ENCODE results near the gene HNRNPC.
"Not testable (repeated sequence)": the region's sequence is repeated elsewhere in the genome, so short reads cannot be mapped to it uniquely, and the experiment has no call there.

HNRNPC gene

GRCh38 chr14:21261824-21262223 is 7.4 kb downstream of the HNRNPC start:
- TF ChIP-seq CTCF (IDR thresholded peaks at IDR 0.05; ENCODE audit: low read length, missing control alignments) = no peak

GRCh38 chr14:21258889-21259787 is 10.1 kb downstream of the HNRNPC start:
- no peak for TF ChIP-seq CTCF (IDR thresholded peaks at IDR 0.05; ENCODE audit: low read length, missing control alignments)
- H3K4me3 ChIP-seq (replicated peaks; ENCODE audit: low read depth, low read length) = no peak overlapping the region
- no peak for DNase-seq (ENCODE audit: low read depth)

More at GRCh38 chr14:21261824-21262223, 7.4 kb downstream of the HNRNPC start:
- no peak overlapping the region for H3K4me3 ChIP-seq (replicated peaks; ENCODE audit: low read depth, low read length)
- DNase-seq (ENCODE audit: low read depth) = no peak

DNA sequence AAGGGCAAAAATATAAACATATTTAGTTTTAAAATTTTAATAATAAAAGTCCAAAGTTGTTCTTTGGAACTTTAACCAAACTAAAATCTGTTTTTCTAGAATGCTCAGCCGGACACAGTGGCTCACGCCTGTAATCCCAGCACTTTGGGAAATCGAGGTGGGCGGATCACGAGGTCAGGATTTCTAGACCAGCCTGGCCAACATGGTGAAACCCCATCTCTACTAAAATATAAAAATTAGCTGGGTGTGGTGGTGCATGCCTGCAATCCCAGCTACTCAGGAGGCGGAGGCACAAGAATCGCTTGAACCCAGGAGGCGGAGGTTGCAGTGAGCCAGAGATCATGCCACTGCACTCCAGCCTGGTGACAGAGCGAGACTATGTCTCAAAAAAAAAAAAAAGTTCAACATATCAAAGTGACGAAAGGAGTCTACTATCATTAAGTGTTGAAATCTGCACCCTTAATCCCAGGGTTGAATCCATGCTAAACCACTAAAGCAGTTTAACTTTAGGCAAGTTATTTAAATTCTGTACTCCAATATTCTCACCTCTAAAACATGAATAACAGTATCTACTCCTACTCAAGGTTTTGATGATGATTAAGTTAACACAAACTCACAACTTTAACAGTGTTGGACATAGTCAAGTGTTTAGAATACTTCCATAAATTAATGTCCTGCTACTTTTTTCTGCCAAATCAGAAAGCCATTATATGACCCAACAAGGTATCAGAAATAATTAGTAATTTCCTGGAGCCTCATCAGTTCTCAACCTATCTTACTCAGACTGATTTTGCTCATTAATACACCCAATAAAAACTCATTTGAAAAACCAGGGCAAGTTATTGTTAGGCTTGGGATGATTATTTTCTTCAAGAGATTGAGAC is 11.0 kb downstream of the HNRNPC start:
- no peak overlapping the region for H3K4me3 ChIP-seq (replicated peaks; ENCODE audit: low read depth, low read length)
- TF ChIP-seq CTCF (IDR thresholded peaks at IDR 0.05; ENCODE audit: low read length, missing control alignments) = no peak
- no peak for DNase-seq (ENCODE audit: low read depth)

DNA sequence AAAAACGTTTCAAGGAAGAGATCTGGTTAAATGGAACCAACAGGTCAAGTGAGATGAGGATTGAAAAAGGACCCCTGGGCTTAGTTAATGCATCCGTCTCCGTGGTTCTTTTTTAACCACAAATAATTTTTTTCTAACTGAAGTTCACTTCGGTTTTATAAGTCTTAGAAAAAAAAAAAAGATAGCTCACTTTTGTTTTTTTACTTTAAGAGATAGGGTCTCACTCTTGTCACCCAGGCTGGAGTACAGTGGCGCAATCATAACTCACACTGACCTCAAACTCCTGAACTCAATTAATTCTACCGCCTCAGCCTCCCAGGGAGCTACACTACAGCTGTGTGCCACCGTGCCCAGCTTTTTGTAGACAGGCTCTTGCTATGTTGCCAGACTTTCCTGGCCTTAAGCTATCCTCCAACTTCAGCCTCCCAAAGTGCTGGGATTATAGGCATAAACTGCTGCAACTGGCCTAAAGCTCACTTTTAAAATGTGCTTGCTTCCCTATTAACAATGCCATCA is 11.8 kb downstream of the HNRNPC start:
- no peak for DNase-seq (ENCODE audit: low read depth)
- H3K4me3 ChIP-seq (replicated peaks; ENCODE audit: low read depth, low read length) = no peak overlapping the region
- no peak for TF ChIP-seq CTCF (IDR thresholded peaks at IDR 0.05; ENCODE audit: low read length, missing control alignments)

GRCh38 chr14:21256539-21257393 is 12.5 kb downstream of the HNRNPC start:
- no peak for DNase-seq (ENCODE audit: low read depth)
- H3K4me3 ChIP-seq (replicated peaks; ENCODE audit: low read depth, low read length) = no peak overlapping the region
- no peak for TF ChIP-seq CTCF (IDR thresholded peaks at IDR 0.05; ENCODE audit: low read length, missing control alignments)

GRCh38 chr14:21256102-21256447 is 13.2 kb downstream of the HNRNPC start:
- H3K4me3 ChIP-seq (replicated peaks; ENCODE audit: low read depth, low read length) = not testable (repeated sequence)

More at GRCh38 chr14:21256102-21256447, 13.2 kb downstream of the HNRNPC start:
- DNase-seq (ENCODE audit: low read depth) = not testable (repeated sequence)
